ENCODE data around the gene NAV1.

- TF ChIP-seq EZH2 (IDR thresholded peaks at IDR 0.05; ENCODE audit: low read depth) (no peak), CTCF (conservative IDR thresholded peaks at IDR 0.05) (no peak)
Measured at GRCh38 chr1:201566529-201566823, 27.5 kb downstream of the NAV1 start.
